MCF 10A (cell line): ENCODE results near the gene FGF19. TPM values are rescaled to one million over a fixed set of nuclear protein-coding genes. Genes with fewer than 3 reads are reported as not detected.

Experiments used
- BruUV-seq: library from RNA; stranded (reverse); fragments of 400-500 nt; replicated peaks from 2 replicates; lab custom pipeline; 2021; lab: Mats Ljungman, UMichigan
- CTCF ChIA-PET: fragments of 300-600 bp; sonication (Branson Sonifier 250); formaldehyde crosslinking; extraction: SDS; loops from one replicate; lab custom pipeline; 2021; ENCODE audit warnings: antibody characterized with exemption, inconsistent platforms; lab: Yijun Ruan, JAX
- POLR2A ChIA-PET: fragments of 300-600, 350-650 bp; sonication (Branson Sonifier 250); formaldehyde crosslinking; extraction: SDS; loops from one replicate; lab custom pipeline; 2020; ENCODE audit warnings: antibody characterized with exemption, inconsistent platforms; lab: Yijun Ruan, JAX
- DNase-seq: peaks from one replicate; pipeline ENCODE4 v3.0.0-alpha.2; 2018; ENCODE audit not compliant: unreplicated experiment
- H3K27ac Mint-ChIP-seq: one replicate; pipeline ENCODE4 v1.8.0; 2022; ENCODE audit warnings: mild to moderate bottlenecking, low read depth, mixed read lengths; ENCODE audit not compliant: unreplicated experiment
- H3K27me3 Mint-ChIP-seq: one replicate; pipeline ENCODE4 v1.8.0; 2022; ENCODE audit warnings: mixed read lengths; ENCODE audit not compliant: insufficient read depth, unreplicated experiment
- H3K36me3 Mint-ChIP-seq: one replicate; pipeline ENCODE4 v1.8.0; 2022; ENCODE audit warnings: mild to moderate bottlenecking, moderate library complexity, mixed read lengths; ENCODE audit not compliant: insufficient read depth, unreplicated experiment
- H3K4me1 Mint-ChIP-seq: one replicate; pipeline ENCODE4 v1.8.0; 2022; ENCODE audit warnings: mixed read lengths; ENCODE audit not compliant: insufficient read depth, unreplicated experiment
- H3K4me3 Mint-ChIP-seq: one replicate; pipeline ENCODE4 v1.8.0; 2022; ENCODE audit warnings: mild to moderate bottlenecking, moderate library complexity, mixed read lengths; ENCODE audit not compliant: unreplicated experiment
- H3K9me3 Mint-ChIP-seq: one replicate; pipeline ENCODE4 v1.8.0; 2022; ENCODE audit warnings: mixed read lengths; ENCODE audit not compliant: unreplicated experiment
- CTCF ChIP-seq: fragments of 200-600 bp; IDR thresholded peaks from one replicate; pipeline ENCODE4 v1.8.0; 2022; ENCODE audit warnings: antibody characterized with exemption, mild to moderate bottlenecking; ENCODE audit not compliant: unreplicated experiment
- intact Hi-C: fragments of 100-400 bp; cut with micrococcal nuclease; formaldehyde crosslinking; loops from 2 replicates; pipeline ENCODE4 v1.14.1; 2022
- total RNA-seq: library from RNA; stranded (reverse); gene quantifications from 2 replicates; pipeline ENCODE4 v1.2.3, GENCODE V29; 2022

The FGF19 gene
- total RNA-seq, 1 experiment from 2014 or later = not detected

- CTCF ChIA-PET = interaction anchor here (0.5 to 0.6 kb wide), 2 partner anchors 206 to 210 kb away, joined by 3 read pairs; no protein-coding TSS in a partner anchor
- no peak for TF ChIP-seq CTCF
- no peak overlapping the region for H3K27ac Mint-ChIP-seq
These were observed 412 bp downstream of the FGF19 start for GRCh38 chr11:69703453-69703767.

DNA sequence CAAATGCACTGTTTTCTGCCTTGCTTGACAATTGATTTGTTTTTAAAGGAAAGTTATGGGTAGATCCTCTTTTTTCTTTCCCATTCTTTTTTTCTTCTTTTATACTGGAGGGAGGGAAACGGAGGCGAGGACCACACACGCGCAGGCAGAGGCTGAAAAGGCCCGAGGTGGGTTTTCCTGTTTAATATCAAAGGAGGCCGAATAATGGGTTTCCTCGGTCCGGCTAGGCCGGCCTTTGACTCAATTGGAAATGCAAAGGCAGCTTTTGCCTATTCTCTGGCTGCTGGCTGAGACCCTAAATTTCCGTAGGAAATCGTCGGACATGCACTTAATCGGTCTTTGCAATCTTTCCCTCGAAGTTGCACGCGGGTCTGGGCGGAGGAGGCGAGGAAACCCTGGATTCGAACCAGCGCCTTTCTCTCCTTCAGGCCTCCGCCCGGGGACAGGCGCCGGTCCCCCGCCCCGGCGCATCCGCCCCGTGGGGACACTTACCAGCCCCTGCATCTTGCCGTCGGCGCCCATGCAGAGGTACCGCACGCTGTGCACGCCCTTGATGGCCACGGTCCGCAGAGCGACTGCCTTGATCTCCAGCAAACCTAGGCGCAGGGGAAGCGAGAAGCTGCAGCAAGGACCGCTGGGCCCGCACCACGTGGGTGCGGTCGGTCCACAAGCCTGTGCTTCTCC, 911 bp downstream of the FGF19 start:
- POLR2A ChIA-PET = interaction anchor here (0.5 kb wide), 1 partner anchor 368 kb away, joined by 3 read pairs; no protein-coding TSS in a partner anchor
- intact Hi-C loops = no loop called here
- BruUV-seq = no TSS peak
- H3K27ac Mint-ChIP-seq = no peak overlapping the region
- no peak overlapping the region for H3K4me3 Mint-ChIP-seq
- H3K9me3 Mint-ChIP-seq = no peaks in the 10 kb centered on the region
- H3K27me3 Mint-ChIP-seq = no peaks in the 10 kb centered on the region
- H3K36me3 Mint-ChIP-seq = no peaks in the 10 kb centered on the region
- CTCF ChIA-PET = interaction anchor here (0.5 to 0.6 kb wide), 2 partner anchors 206 to 211 kb away, joined by 3 read pairs; no protein-coding TSS in a partner anchor
- no peak for DNase-seq
- no peak for TF ChIP-seq CTCF
- H3K4me1 Mint-ChIP-seq = peaks cover 10% of the 10 kb centered on the region

More at GRCh38 chr11:69703453-69703767, 412 bp downstream of the FGF19 start:
- H3K27me3 Mint-ChIP-seq = no peaks in the 10 kb centered on the region
- POLR2A ChIA-PET = no interaction called here
- peaks cover 10% of the 10 kb centered on the region for H3K4me1 Mint-ChIP-seq
- DNase-seq = no peak
- no peak overlapping the region for H3K4me3 Mint-ChIP-seq
- intact Hi-C loops = no loop called here
- H3K36me3 Mint-ChIP-seq = no peaks in the 10 kb centered on the region
- H3K9me3 Mint-ChIP-seq = no peaks in the 10 kb centered on the region
- BruUV-seq = no TSS peak

- intact Hi-C loops = no loop called here
- ChIA-PET CTCF (interaction anchor here (0.5 kb wide), 1 partner anchor 618 kb away, joined by 4 read pairs; no protein-coding TSS in a partner anchor), POLR2A (interaction anchor here (0.5 kb wide), 1 partner anchor 369 kb away, joined by 3 read pairs; no protein-coding TSS in a partner anchor)
- no peak for DNase-seq
- no peaks in the 10 kb centered on the region for H3K36me3 Mint-ChIP-seq
- H3K9me3 Mint-ChIP-seq = no peaks in the 10 kb centered on the region
- H3K4me1 Mint-ChIP-seq = peaks cover 7% of the 10 kb centered on the region
- H3K27me3 Mint-ChIP-seq = no peaks in the 10 kb centered on the region
- H3K4me3 Mint-ChIP-seq = no peak overlapping the region
- no TSS peak for BruUV-seq
- TF ChIP-seq CTCF = no peak
- no peak overlapping the region for H3K27ac Mint-ChIP-seq
These were observed 1.6 kb downstream of the FGF19 start for GRCh38 chr11:69702239-69702691.

DNA sequence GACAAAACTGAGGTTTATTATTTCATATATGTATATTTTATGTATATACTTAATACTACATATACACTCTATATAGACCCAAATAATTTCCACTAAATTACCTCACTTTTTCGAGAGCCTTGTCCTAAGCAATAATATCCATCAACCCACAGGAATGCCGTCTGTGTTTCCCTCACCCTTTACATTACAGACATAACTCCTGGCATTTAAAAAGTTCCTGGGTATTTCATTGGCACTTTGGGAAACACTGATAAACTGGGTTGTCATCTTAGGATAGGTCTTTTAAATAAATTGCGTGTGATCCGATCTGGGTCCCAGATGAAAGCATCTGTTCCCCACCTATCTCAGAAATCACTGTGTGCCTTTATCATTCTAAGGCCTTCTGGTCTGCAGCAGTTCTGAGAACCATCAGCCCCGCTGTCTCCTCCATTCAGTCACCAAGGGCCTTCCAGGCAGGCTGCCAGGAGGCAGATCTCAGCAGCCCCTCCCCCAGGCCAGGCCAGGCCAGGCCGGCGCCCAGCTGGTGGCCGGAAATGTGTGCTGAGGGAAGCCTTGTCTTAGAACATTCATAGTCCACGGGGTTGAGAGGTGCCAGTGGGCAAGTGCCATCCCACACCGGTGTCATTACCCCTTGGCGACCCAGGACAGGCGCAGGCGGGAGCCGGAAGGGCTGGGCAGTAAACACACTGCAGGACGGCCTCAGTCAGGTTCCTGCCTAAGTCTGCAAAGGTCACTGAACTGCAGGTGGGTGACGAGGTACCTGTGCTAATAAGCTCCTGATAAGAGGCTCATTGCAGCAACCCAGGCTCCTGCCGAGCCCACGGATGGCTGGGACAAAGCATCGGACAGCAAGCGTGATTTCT, 3.3 kb downstream of the FGF19 start:
- Mint-ChIP-seq H3K9me3 (no peaks in the 10 kb centered on the region), H3K27me3 (no peaks in the 10 kb centered on the region), H3K36me3 (no peaks in the 10 kb centered on the region), H3K4me3 (no peak overlapping the region), H3K27ac (no peak overlapping the region), H3K4me1 (no peaks in the 10 kb centered on the region)
- intact Hi-C loops = no loop called here
- BruUV-seq = no TSS peak
- peak; percentile 66 for DNase-seq
- CTCF ChIA-PET = no interaction called here
- TF ChIP-seq CTCF = no peak
- POLR2A ChIA-PET = no interaction called here
